ENCODE measurements around the gene PLCL1.

PLCL1 gene

GRCh38 chr2:198102856-198103255 is 298.5 kb downstream of the PLCL1 start:
- no peak for TF ChIP-seq CTCF (IDR thresholded peaks at IDR 0.05; ENCODE audit: control insufficient read depth, insufficient read depth, low read depth, low read length, missing control alignments)
- H3K4me3 ChIP-seq (ENCODE audit: control insufficient read depth, low read depth, low read length), result no peak overlapping the region
- DNase-seq (ENCODE audit: low read depth), result no peak

DNA sequence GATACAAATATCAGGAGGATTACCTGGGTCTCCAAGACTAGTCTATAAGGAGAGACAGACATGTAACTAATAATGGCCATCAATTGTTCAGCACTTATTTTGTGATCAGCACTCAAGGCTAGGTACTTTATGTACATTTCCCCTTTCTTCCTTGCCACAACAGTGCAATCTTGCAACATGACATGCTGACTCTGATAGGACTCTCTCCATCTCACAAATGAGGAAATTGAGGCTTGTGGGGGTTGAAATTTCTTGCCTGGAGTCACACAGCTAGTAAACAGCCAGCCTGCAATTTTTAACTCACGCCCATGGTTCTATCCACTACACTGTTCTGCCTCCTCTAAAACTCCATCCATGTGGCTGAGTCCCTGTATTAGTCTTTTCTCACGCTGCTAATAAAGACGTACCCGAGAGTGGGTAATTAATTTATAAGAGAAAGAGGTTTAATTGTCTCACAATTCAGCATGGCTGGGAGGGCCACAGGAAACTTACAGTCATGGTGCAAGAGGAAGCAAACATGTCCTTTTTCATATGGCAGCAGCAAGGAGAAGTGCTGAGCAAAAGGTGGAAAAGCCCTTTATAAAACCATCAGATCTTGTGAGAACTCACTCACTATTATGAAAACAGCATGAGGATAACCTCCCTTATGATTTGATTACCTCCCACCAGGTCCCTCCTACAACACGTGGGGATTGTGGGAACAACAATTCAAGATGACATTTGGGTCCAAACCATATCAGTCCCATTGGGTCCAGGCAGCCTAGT is 302.4 kb downstream of the PLCL1 start:
- no peak overlapping the region for H3K4me3 ChIP-seq (ENCODE audit: control insufficient read depth, low read depth, low read length)
- no peak for DNase-seq (ENCODE audit: low read depth)
- no peak for TF ChIP-seq CTCF (IDR thresholded peaks at IDR 0.05; ENCODE audit: control insufficient read depth, insufficient read depth, low read depth, low read length, missing control alignments)

DNA sequence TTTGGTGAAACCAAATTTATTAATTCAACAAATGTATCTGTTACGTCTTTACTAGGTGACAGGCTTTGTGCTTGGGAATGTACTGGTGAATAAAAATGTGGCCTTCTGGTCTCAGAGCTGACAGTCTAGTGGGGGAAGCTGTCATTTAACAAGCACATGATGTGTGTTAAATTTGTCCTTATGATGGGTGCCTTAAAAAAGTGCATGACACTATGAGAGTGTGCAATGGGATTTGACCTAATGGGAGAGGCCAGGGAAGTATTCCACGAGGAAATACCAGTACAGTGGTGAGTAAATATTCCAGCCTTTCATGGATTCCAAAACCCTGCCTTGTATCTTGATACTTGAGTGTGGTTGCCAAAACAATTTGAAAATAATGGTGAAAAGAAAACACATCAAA is 308.9 kb downstream of the PLCL1 start:
- no peak overlapping the region for H3K4me3 ChIP-seq (ENCODE audit: control insufficient read depth, low read depth, low read length)
- no peak for DNase-seq (ENCODE audit: low read depth)
- TF ChIP-seq CTCF (IDR thresholded peaks at IDR 0.05; ENCODE audit: control insufficient read depth, insufficient read depth, low read depth, low read length, missing control alignments), result no peak

GRCh38 chr2:198114064-198114463 is 309.7 kb downstream of the PLCL1 start:
- DNase-seq (ENCODE audit: low read depth), result no peak
- no peak overlapping the region for H3K4me3 ChIP-seq (ENCODE audit: control insufficient read depth, low read depth, low read length)
- TF ChIP-seq CTCF (IDR thresholded peaks at IDR 0.05; ENCODE audit: control insufficient read depth, insufficient read depth, low read depth, low read length, missing control alignments), result no peak

- DNase-seq (ENCODE audit: low read depth), result no peak
- H3K4me3 ChIP-seq (ENCODE audit: control insufficient read depth, low read depth, low read length), result no peak overlapping the region
- no peak for TF ChIP-seq CTCF (IDR thresholded peaks at IDR 0.05; ENCODE audit: control insufficient read depth, insufficient read depth, low read depth, low read length, missing control alignments)
Observed at GRCh38 chr2:198115201-198115600, 310.8 kb downstream of the PLCL1 start.

DNA sequence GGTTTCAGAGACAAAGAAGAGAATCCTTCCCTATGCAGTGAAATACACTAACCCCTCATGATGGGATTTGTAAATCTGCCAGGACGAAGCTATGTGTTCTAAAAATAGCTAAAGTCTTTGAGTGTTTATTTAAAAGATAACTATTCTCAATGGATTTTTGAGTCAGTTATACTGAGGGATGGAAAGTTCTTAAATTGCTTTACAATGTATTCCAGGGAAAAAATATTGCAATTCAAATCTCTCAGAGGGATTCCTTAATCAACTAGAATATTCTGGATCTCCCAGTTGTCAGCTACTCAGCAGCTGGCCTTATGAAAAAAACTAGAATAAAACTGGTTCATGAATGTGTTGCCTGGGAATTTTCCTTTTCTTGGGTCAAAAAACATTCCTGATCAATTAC is 312.4 kb downstream of the PLCL1 start:
- peak; percentile 3 for DNase-seq (ENCODE audit: low read depth)
- TF ChIP-seq CTCF (IDR thresholded peaks at IDR 0.05; ENCODE audit: control insufficient read depth, insufficient read depth, low read depth, low read length, missing control alignments), result no peak
- H3K4me3 ChIP-seq (ENCODE audit: control insufficient read depth, low read depth, low read length), result no peak overlapping the region

All from AG09309 (cell line).